SK-N-SH (cell line): ENCODE data around the gene CTSL. TPM values are rescaled to one million over a fixed set of nuclear protein-coding genes. Genes with fewer than 3 reads are reported as not detected.

Experiments
- CTCF ChIA-PET: fragments of 300-600, 350-600 bp; formaldehyde crosslinking; extraction: SDS; loops from one replicate; lab custom pipeline; 2021; lab: Yijun Ruan, JAX
- POLR2A ChIA-PET: fragments of 350-600 bp; sonication (Branson Sonifier 250); formaldehyde crosslinking; extraction: SDS; loops from one replicate; lab custom pipeline; 2020; ENCODE audit warnings: antibody characterized with exemption, inconsistent platforms; lab: Yijun Ruan, JAX
- DNase-seq: peaks from one replicate; pipeline ENCODE4 v3.0.0; 2012
- H2AFZ ChIP-seq: fragments of 200-600 bp; sonication (generic); 2 replicates; pipeline ENCODE4 v1.8.1; 2016; ENCODE audit warnings: antibody characterized with exemption, mild to moderate bottlenecking, low read depth
- H3F3A ChIP-seq: fragments of 200-600 bp; sonication (generic); replicated peaks from 2 replicates; pipeline ENCODE3; 2016; ENCODE audit warnings: antibody characterized with exemption, mild to moderate bottlenecking; ENCODE audit not compliant: insufficient read depth
- H3K27ac ChIP-seq, 2 experiments: fragments of 200-500 bp in 1 of 2; fragments of 200-600 bp in 1 of 2; sonication (Bioruptor generic) in 1 of 2; sonication (generic), shearing (Covaris generic) in 1 of 2; 2 replicates each; pipeline versions ENCODE4 v1.5.1 to v1.6.1; 2014 to 2016; ENCODE audit warnings: low read depth in 2 of 2, inconsistent platforms in 1 of 2, low read length in 1 of 2, mild to moderate bottlenecking in 1 of 2, mixed read lengths in 1 of 2
- H3K27me3 ChIP-seq: fragments of 200-600 bp; sonication (generic), shearing (Covaris generic); 2 replicates; pipeline ENCODE4 v1.6.1; 2016; ENCODE audit warnings: mixed run types; ENCODE audit not compliant: insufficient read depth
- H3K36me3 ChIP-seq, 2 experiments: fragments of 200-500 bp in 1 of 2; fragments of 200-600 bp in 1 of 2; sonication (Bioruptor generic) in 1 of 2; sonication (generic) in 1 of 2; replicated peaks in 1 of 2; 2 replicates each; pipeline versions ENCODE3 to v1.5.1; 2014 to 2016; ENCODE audit warnings: low read length in 1 of 2, mild to moderate bottlenecking in 1 of 2; ENCODE audit not compliant: insufficient read depth in 2 of 2, control insufficient read depth in 1 of 2
- H3K4me1 ChIP-seq, 2 experiments: fragments of 200-500 bp in 1 of 2; fragments of 200-600 bp in 1 of 2; sonication (Bioruptor generic) in 1 of 2; sonication (generic), shearing (Covaris generic) in 1 of 2; 2 replicates each; pipeline versions ENCODE4 v1.5.1 to v1.6.1; 2014 to 2016; ENCODE audit warnings: low read depth in 1 of 2, low read length in 1 of 2, mixed run types in 1 of 2; ENCODE audit not compliant: insufficient read depth in 2 of 2, control insufficient read depth in 1 of 2
- H3K4me2 ChIP-seq: fragments of 200-600 bp; sonication (generic), shearing (Covaris generic); 2 replicates; pipeline ENCODE4 v1.6.1; 2017; ENCODE audit warnings: mixed run types
- H3K4me3 ChIP-seq, 2 experiments: fragments of 200-500 bp in 1 of 2; fragments of 200-600 bp in 1 of 2; sonication (Bioruptor generic) in 1 of 2; sonication (generic), shearing (Covaris generic) in 1 of 2; 2 replicates each; pipeline versions ENCODE4 v1.5.1 to v1.8.1; 2014 to 2016; ENCODE audit warnings: low read depth in 2 of 2, inconsistent platforms in 1 of 2, low read length in 1 of 2, mild to moderate bottlenecking in 1 of 2, mixed read lengths in 1 of 2, moderate library complexity in 1 of 2
- H3K79me2 ChIP-seq: fragments of 200-600 bp; sonication (generic); 2 replicates; pipeline ENCODE4 v1.8.1; 2017; ENCODE audit warnings: mild to moderate bottlenecking; ENCODE audit not compliant: insufficient read depth
- H3K9ac ChIP-seq: fragments of 200-600 bp; sonication (generic); 2 replicates; pipeline ENCODE4 v1.6.1; 2017; ENCODE audit warnings: mixed run types
- H3K9me2 ChIP-seq: fragments of 200-600 bp; sonication (generic); 2 replicates; pipeline ENCODE4 v1.6.1; 2017; ENCODE audit warnings: mixed run types
- H3K9me3 ChIP-seq: fragments of 200-600 bp; sonication (generic); 2 replicates; pipeline ENCODE4 v1.6.1; 2017; ENCODE audit warnings: mixed run types, mild to moderate bottlenecking, moderate library complexity
- H4K20me1 ChIP-seq: fragments of 200-600 bp; sonication (generic); 2 replicates; pipeline ENCODE4 v1.6.1; 2017; ENCODE audit warnings: mild to moderate bottlenecking, mixed run types; ENCODE audit not compliant: insufficient read depth
- CHD2 ChIP-seq: fragments of 150-350 bp; IDR thresholded peaks from 2 replicates; pipeline ENCODE4 v1.6.1; 2018; ENCODE audit warnings: low read length; ENCODE audit not compliant: partially characterized antibody
- ELF1 ChIP-seq: IDR thresholded peaks from 2 replicates; pipeline ENCODE4 v1.4.0; 2012
- EZH2phosphoT487 ChIP-seq: fragments of 200-600 bp; sonication (generic); IDR thresholded peaks from 2 replicates; pipeline ENCODE4 v1.6.1; 2017; ENCODE audit warnings: low read depth, mixed run types, mild to moderate bottlenecking, antibody characterized with exemption, moderate library complexity, borderline replicate concordance
- FOSL2 ChIP-seq: IDR thresholded peaks from 2 replicates; pipeline ENCODE4 v1.4.0; 2012; ENCODE audit warnings: low read depth, mild to moderate bottlenecking, moderate library complexity, borderline replicate concordance
- FOXM1 ChIP-seq: IDR thresholded peaks from 2 replicates; pipeline ENCODE4 v1.4.0; 2012; ENCODE audit warnings: low read depth, mild to moderate bottlenecking
- GABPA ChIP-seq: IDR thresholded peaks from 2 replicates; pipeline ENCODE4 v1.4.0; 2012; ENCODE audit warnings: low read depth, mild to moderate bottlenecking
- MXI1 ChIP-seq: IDR thresholded peaks from 2 replicates; pipeline ENCODE4 v1.6.1; 2012; ENCODE audit warnings: mild to moderate bottlenecking, low read depth, low read length, improper control_type of control experiment
- NRF1 ChIP-seq: IDR thresholded peaks from 2 replicates; pipeline ENCODE4 v1.6.1; 2012; ENCODE audit warnings: low read depth, mild to moderate bottlenecking, low read length
- POLR2AphosphoS5 ChIP-seq: IDR thresholded peaks from 2 replicates; pipeline ENCODE4 v1.6.1; 2012; ENCODE audit warnings: low read depth, low read length
- RAD21 ChIP-seq: IDR thresholded peaks from 2 replicates; pipeline ENCODE4 v1.6.1; 2012; ENCODE audit warnings: mild to moderate bottlenecking, low read length
- SIN3A ChIP-seq: IDR thresholded peaks from 2 replicates; pipeline ENCODE4 v1.6.1; 2012; ENCODE audit warnings: low read depth, mild to moderate bottlenecking, low read length, moderate library complexity, borderline replicate concordance
- SMC3 ChIP-seq: IDR thresholded peaks from 2 replicates; pipeline ENCODE4 v1.6.1; 2012; ENCODE audit warnings: low read depth, low read length, improper control_type of control experiment
- TAF1 ChIP-seq: IDR thresholded peaks from 2 replicates; pipeline ENCODE4 v1.6.1; 2012; ENCODE audit warnings: low read depth, mild to moderate bottlenecking, low read length, moderate library complexity, borderline replicate concordance
- TCF12 ChIP-seq: IDR thresholded peaks from 2 replicates; pipeline ENCODE4 v1.4.0; 2012
- TEAD4 ChIP-seq: IDR thresholded peaks from 2 replicates; pipeline ENCODE4 v1.4.0; 2012; ENCODE audit warnings: mild to moderate bottlenecking, borderline replicate concordance; ENCODE audit not compliant: insufficient read depth
- WGBS: methylation state at CpG from one replicate; pipeline ENCODE4 v1.1.6; 2017; ENCODE audit warnings: low lambda C conversion rate; 5-methylcytosine and 5-hydroxymethylcytosine counted together
- polyA plus RNA-seq, 3 experiments: library from polyadenylated mRNA; depleted of rRNA; stranded (reverse); fragments of >200 nt; gene quantifications; 2 replicates each; pipeline ENCODE4 v1.2.3, GENCODE V29; 2012
- TF ChIP-seq, protein P1 (sequence below): IDR thresholded peaks from 2 replicates; pipeline ENCODE4 v1.6.1; 2012; ENCODE audit warnings: mild to moderate bottlenecking, low read depth, low read length, moderate library complexity
- TF ChIP-seq, protein P2 (sequence below): IDR thresholded peaks from 2 replicates; pipeline ENCODE4 v1.4.0; 2012; ENCODE audit warnings: low read depth, borderline replicate concordance
- TF ChIP-seq, protein P3 (sequence below): fragments of 200-600 bp; sonication (generic); IDR thresholded peaks from 2 replicates; pipeline ENCODE4 v1.6.1; 2017; ENCODE audit warnings: antibody characterized with exemption, mild to moderate bottlenecking, moderate library complexity
- TF ChIP-seq, protein P4 (sequence below): fragments of 150-350 bp; IDR thresholded peaks from 2 replicates; pipeline ENCODE4 v1.6.1; 2017; ENCODE audit warnings: antibody characterized with exemption, low read length, low read depth, borderline replicate concordance
- TF ChIP-seq, protein P5 (sequence below): IDR thresholded peaks from 2 replicates; pipeline ENCODE4 v1.4.0; 2012; ENCODE audit warnings: low read depth

Gene CTSL
- polyA plus RNA-seq, 1 of the 3 experiments (the other 2 are of a cell fraction) = 98.3 TPM

DNA sequence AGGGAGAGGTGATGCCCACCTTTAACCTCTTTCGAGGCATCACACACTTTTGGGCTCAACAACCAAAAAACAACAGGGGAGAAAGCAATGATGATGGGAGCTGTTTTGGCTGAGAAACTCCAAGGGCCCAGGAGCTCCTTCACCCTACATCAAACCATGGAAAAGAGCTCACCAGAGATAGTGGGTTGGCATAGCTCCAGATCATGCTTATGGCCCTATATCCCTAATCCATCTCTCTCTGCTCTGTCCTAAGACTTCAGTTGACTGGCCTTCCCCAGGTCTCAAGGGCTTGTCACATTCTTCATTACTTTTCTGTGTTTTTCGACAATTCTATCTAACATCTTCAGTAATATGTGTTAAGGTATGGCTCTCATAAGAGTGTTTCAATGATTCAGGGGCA is 5.7 kb upstream of the CTSL start:
- H3K9me2 ChIP-seq = no peaks in the 10 kb centered on the region
- POLR2A ChIA-PET = no interaction called here
- TF ChIP-seq, protein P1, sequence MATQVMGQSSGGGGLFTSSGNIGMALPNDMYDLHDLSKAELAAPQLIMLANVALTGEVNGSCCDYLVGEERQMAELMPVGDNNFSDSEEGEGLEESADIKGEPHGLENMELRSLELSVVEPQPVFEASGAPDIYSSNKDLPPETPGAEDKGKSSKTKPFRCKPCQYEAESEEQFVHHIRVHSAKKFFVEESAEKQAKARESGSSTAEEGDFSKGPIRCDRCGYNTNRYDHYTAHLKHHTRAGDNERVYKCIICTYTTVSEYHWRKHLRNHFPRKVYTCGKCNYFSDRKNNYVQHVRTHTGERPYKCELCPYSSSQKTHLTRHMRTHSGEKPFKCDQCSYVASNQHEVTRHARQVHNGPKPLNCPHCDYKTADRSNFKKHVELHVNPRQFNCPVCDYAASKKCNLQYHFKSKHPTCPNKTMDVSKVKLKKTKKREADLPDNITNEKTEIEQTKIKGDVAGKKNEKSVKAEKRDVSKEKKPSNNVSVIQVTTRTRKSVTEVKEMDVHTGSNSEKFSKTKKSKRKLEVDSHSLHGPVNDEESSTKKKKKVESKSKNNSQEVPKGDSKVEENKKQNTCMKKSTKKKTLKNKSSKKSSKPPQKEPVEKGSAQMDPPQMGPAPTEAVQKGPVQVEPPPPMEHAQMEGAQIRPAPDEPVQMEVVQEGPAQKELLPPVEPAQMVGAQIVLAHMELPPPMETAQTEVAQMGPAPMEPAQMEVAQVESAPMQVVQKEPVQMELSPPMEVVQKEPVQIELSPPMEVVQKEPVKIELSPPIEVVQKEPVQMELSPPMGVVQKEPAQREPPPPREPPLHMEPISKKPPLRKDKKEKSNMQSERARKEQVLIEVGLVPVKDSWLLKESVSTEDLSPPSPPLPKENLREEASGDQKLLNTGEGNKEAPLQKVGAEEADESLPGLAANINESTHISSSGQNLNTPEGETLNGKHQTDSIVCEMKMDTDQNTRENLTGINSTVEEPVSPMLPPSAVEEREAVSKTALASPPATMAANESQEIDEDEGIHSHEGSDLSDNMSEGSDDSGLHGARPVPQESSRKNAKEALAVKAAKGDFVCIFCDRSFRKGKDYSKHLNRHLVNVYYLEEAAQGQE = no peak
- TF ChIP-seq TEAD4 = no peak
- TF ChIP-seq POLR2AphosphoS5 = no peak
- TF ChIP-seq RAD21 = no peak
- no peak for TF ChIP-seq GABPA
- no peak for TF ChIP-seq TAF1
- no peak for TF ChIP-seq FOXM1
- no peak overlapping the region for H3K4me3 ChIP-seq
- DNase-seq = no peak
- H3F3A ChIP-seq = peaks cover under 1% of the 10 kb centered on the region
- H3K4me1 ChIP-seq = no peaks in the 10 kb centered on the region
- no peak overlapping the region for H3K9ac ChIP-seq
- no peak overlapping the region for H2AFZ ChIP-seq
- H3K9me3 ChIP-seq = no peaks in the 10 kb centered on the region
- no peaks in the 10 kb centered on the region for H3K27me3 ChIP-seq
- H3K79me2 ChIP-seq = no peaks in the 10 kb centered on the region
- H3K27ac ChIP-seq = no peak overlapping the region
- no peak overlapping the region for H3K4me2 ChIP-seq
- H4K20me1 ChIP-seq = no peaks in the 10 kb centered on the region
- H3K36me3 ChIP-seq = no peaks in the 10 kb centered on the region
- WGBS = 53% methylated on average over 2 of the region's 2 CpGs
- CTCF ChIA-PET = interaction anchor here (1.0 kb wide), 1 partner anchor 92 kb away, joined by 4 read pairs; no protein-coding TSS in a partner anchor

DNA sequence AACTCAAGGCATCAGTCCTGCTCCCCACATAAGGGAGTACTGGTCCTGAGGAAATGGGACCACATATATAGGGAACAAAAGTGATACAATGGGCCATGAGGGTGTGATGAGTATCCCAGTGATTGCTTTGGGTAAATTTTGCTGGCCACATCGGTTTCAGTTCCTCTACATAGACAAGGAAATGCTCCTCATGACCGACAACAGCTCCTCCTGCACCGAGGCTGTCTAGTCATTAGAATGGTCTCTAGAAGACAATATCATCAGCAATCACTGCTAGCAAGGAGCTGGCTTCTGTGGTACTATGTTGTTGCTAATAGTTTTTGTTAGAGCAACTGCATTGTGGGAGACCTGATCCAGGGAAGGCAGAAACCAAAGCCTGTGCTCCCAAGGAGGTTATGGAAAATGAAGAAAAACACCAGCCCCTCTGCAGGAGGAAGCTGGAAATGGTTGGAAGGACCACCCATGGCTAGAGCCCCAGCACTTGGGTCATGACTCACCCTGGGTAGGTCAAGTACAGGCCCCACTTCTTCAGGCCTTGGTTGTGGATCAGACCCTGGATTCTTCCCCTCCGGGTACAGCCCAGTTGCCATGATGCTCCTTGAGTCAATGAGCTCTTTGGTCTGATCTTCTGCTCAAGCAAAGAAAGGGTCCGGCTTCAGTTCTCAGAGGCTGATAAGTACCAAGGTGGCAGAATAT is 3.4 kb upstream of the CTSL start:
- Histone ChIP-seq H3K36me3 (no peaks in the 10 kb centered on the region), H3K9ac (no peak overlapping the region), H3K4me2 (no peak overlapping the region), H4K20me1 (no peaks in the 10 kb centered on the region), H3K79me2 (no peaks in the 10 kb centered on the region), H3K4me1 (peaks cover 0 to 16% of the 10 kb centered on the region in 2 experiments; a peak in 1 of 4 replicates), H3K9me2 (no peaks in the 10 kb centered on the region), H3K4me3 (no peak overlapping the region), H3K9me3 (no peaks in the 10 kb centered on the region), H3K27me3 (no peaks in the 10 kb centered on the region), H2AFZ (no peak overlapping the region), H3K27ac (no peak overlapping the region), H3F3A (peaks cover 10% of the 10 kb centered on the region)
- ChIA-PET POLR2A (no interaction called here), CTCF (interaction anchor here (0.7 to 1.6 kb wide), 4 partner anchors 13 to 385 kb away, joined by 3 to 5 read pairs (median 4); no protein-coding TSS in a partner anchor)
- 58% methylated on average over 4 of the region's 5 CpGs for WGBS
- TF ChIP-seq SMC3 (no peak), SIN3A (no peak), FOSL2 (no peak), MXI1 (no peak), TEAD4 (no peak), EZH2phosphoT487 (no peak), NRF1 (no peak), CHD2 (no peak), POLR2AphosphoS5 (no peak), ELF1 (no peak), TCF12 (no peak)
- TF ChIP-seq, protein P2, sequence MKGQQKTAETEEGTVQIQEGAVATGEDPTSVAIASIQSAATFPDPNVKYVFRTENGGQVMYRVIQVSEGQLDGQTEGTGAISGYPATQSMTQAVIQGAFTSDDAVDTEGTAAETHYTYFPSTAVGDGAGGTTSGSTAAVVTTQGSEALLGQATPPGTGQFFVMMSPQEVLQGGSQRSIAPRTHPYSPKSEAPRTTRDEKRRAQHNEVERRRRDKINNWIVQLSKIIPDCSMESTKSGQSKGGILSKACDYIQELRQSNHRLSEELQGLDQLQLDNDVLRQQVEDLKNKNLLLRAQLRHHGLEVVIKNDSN = no peak
- TF ChIP-seq, protein P3, sequence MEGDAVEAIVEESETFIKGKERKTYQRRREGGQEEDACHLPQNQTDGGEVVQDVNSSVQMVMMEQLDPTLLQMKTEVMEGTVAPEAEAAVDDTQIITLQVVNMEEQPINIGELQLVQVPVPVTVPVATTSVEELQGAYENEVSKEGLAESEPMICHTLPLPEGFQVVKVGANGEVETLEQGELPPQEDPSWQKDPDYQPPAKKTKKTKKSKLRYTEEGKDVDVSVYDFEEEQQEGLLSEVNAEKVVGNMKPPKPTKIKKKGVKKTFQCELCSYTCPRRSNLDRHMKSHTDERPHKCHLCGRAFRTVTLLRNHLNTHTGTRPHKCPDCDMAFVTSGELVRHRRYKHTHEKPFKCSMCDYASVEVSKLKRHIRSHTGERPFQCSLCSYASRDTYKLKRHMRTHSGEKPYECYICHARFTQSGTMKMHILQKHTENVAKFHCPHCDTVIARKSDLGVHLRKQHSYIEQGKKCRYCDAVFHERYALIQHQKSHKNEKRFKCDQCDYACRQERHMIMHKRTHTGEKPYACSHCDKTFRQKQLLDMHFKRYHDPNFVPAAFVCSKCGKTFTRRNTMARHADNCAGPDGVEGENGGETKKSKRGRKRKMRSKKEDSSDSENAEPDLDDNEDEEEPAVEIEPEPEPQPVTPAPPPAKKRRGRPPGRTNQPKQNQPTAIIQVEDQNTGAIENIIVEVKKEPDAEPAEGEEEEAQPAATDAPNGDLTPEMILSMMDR = no peak
- TF ChIP-seq, protein P4, sequence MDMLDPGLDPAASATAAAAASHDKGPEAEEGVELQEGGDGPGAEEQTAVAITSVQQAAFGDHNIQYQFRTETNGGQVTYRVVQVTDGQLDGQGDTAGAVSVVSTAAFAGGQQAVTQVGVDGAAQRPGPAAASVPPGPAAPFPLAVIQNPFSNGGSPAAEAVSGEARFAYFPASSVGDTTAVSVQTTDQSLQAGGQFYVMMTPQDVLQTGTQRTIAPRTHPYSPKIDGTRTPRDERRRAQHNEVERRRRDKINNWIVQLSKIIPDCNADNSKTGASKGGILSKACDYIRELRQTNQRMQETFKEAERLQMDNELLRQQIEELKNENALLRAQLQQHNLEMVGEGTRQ = no peak
- TF ChIP-seq, protein P5, sequence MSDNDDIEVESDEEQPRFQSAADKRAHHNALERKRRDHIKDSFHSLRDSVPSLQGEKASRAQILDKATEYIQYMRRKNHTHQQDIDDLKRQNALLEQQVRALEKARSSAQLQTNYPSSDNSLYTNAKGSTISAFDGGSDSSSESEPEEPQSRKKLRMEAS = no peak
- no peak for DNase-seq
